22Rv1 (cell line): ENCODE results near the gene COL23A1.

ENCODE experiments used
- ZFX ChIP-seq: fragments of 450-650 bp; IDR thresholded peaks from 2 replicates; pipeline ENCODE4 v1.6.1; 2017; ENCODE audit warnings: antibody characterized with exemption, borderline replicate concordance
- TF ChIP-seq, protein P1 (sequence below): fragments of 450-650 bp; IDR thresholded peaks from 2 replicates; pipeline ENCODE4 v1.5.1; 2017; ENCODE audit warnings: mild to moderate bottlenecking

DNA sequence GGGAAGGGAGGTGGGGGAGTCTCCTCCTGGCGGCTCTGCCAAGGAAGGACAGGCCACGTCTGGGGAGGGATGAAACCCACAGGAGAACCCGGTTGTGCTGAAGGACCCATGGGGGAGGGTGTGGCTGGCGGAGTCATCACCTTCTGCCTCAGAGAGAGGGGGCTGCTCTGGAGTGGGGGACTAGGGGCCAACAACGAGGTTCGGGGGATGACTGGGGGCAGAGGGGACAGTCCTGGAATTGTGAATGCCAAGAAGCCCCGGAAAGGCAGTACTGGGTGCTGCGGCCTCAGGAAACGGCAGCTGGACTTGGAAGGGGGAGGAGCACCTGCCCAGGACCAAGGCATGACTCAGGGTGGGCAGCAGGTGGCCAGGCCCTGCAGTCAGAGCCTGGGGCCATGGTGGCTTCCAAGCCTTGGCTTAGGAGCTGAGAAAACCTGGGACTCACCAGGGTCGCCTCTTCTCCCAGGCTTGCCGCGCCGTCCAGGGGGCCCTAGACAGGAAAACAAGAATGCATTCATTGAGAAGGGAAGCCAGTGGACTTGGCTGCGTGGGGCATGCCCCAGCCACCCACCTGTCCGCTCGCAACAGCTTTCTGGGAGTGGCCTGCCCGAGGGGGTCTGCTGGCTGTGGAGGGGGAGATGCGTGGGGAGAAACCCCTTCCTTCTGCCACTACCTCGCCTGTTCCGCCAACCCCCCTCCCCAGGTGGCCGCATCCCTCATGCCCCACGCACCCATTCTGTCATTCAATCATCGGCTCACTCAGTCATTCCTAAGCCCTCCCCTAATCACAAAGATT lies 283.6 kb downstream of the COL23A1 start:
- TF ChIP-seq, protein P1, sequence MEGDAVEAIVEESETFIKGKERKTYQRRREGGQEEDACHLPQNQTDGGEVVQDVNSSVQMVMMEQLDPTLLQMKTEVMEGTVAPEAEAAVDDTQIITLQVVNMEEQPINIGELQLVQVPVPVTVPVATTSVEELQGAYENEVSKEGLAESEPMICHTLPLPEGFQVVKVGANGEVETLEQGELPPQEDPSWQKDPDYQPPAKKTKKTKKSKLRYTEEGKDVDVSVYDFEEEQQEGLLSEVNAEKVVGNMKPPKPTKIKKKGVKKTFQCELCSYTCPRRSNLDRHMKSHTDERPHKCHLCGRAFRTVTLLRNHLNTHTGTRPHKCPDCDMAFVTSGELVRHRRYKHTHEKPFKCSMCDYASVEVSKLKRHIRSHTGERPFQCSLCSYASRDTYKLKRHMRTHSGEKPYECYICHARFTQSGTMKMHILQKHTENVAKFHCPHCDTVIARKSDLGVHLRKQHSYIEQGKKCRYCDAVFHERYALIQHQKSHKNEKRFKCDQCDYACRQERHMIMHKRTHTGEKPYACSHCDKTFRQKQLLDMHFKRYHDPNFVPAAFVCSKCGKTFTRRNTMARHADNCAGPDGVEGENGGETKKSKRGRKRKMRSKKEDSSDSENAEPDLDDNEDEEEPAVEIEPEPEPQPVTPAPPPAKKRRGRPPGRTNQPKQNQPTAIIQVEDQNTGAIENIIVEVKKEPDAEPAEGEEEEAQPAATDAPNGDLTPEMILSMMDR: no peak
- no peak for TF ChIP-seq ZFX
